B cell (primary cell): Measurements from ENCODE around the gene CABLES2. TPM values are rescaled to one million over a fixed set of nuclear protein-coding genes. Genes with fewer than 3 reads are reported as not detected.

ENCODE experiments used
- ATAC-seq: fragments of 200-7000 bp; cut with Tn5 transposase; one replicate; pipeline ENCODE4 v1.10.0; 2021; ENCODE audit warnings: low read depth, mild to moderate bottlenecking, moderate number of reproducible peaks, moderate library complexity
- CTCF ChIA-PET: fragments of 350-600 bp; sonication (Branson Sonifier 250); formaldehyde crosslinking; loops from one replicate; lab custom pipeline; 2021; ENCODE audit warnings: antibody characterized with exemption, inconsistent platforms; lab: Charles Lee
- POLR2A ChIA-PET: fragments of 350-600 bp; sonication (Branson Sonifier 250); formaldehyde crosslinking; loops from one replicate; lab custom pipeline; 2021; ENCODE audit warnings: antibody characterized with exemption; lab: Charles Lee
- DNase-seq: peaks from one replicate; pipeline ENCODE4 v3.0.0; 2013
- H2AFZ ChIP-seq: 2 replicates; pipeline ENCODE4 v1.6.1; 2012; ENCODE audit warnings: mild to moderate bottlenecking, low read depth, low read length; ENCODE audit not compliant: insufficient read depth, poor library complexity, severe bottlenecking
- H3K27ac ChIP-seq, 2 donors: 1 replicate in 1 of 2; 2 replicates in 1 of 2; pipeline ENCODE4 v1.5.1; 2012 to 2013; ENCODE audit warnings: low read length in 2 of 2, mild to moderate bottlenecking in 2 of 2, moderate library complexity in 1 of 2
- H3K27me3 ChIP-seq, 4 experiments: fragments of 200-600 bp in 1 of 4; sonication (generic) in 1 of 4; replicated peaks in 1 of 4; 1 replicate in 2 of 4; 2 replicates in 2 of 4; pipeline versions ENCODE4 v1.6.1 to v1.7.0; 2013 to 2016; ENCODE audit warnings: low read length in 3 of 4, mild to moderate bottlenecking in 2 of 4, mixed read lengths in 1 of 4, moderate library complexity in 1 of 4; ENCODE audit not compliant: insufficient read depth in 4 of 4, control insufficient read depth in 3 of 4; ENCODE audit errors: control extremely low read depth in 1 of 4
- H3K36me3 ChIP-seq, 2 experiments: replicated peaks in 1 of 2; 1 replicate in 1 of 2; 2 replicates in 1 of 2; pipeline versions ENCODE4 v1.6.1 to v1.7.1; 2013; ENCODE audit warnings: low read length in 1 of 2; ENCODE audit not compliant: insufficient read depth in 2 of 2, control insufficient read depth in 1 of 2; ENCODE audit errors: control extremely low read depth in 1 of 2, extremely low read depth in 1 of 2
- H3K4me1 ChIP-seq, 2 donors: fragments of 200-600 bp in 1 of 2; sonication (generic) in 1 of 2; 1 replicate in 1 of 2; 2 replicates in 1 of 2; pipeline versions ENCODE4 v1.5.1 to v1.6.1; 2013 to 2017; ENCODE audit warnings: low read length in 2 of 2; ENCODE audit not compliant: control insufficient read depth in 2 of 2, insufficient read depth in 2 of 2
- H3K4me2 ChIP-seq: replicated peaks from 2 replicates; pipeline ENCODE3; 2012; ENCODE audit warnings: mild to moderate bottlenecking, low read depth, low read length; ENCODE audit not compliant: poor library complexity, severe bottlenecking
- H3K4me3 ChIP-seq, 5 experiments: fragments of 200-600 bp in 1 of 5; sonication (generic) in 1 of 5; 1 replicate in 3 of 5; 2 replicates in 2 of 5; pipeline versions ENCODE4 v1.5.1 to v1.7.0; 2011 to 2016; ENCODE audit warnings: low read length in 4 of 5, mild to moderate bottlenecking in 4 of 5, low read depth in 2 of 5, control low read depth in 1 of 5, moderate library complexity in 1 of 5; ENCODE audit not compliant: insufficient read depth in 1 of 5; ENCODE audit errors: control extremely low read depth in 1 of 5, extremely low read depth in 1 of 5
- H3K79me2 ChIP-seq: fragments of 200-600 bp; sonication (generic); one replicate; pipeline ENCODE4 v1.6.0; 2016; ENCODE audit warnings: low read length; ENCODE audit not compliant: control insufficient read depth, insufficient read depth
- H3K9ac ChIP-seq: fragments of 200-600 bp; sonication (generic); 2 replicates; pipeline ENCODE4 v1.6.1; 2017; ENCODE audit warnings: mild to moderate bottlenecking, low read length, moderate library complexity
- H3K9me3 ChIP-seq, 3 donors: one replicate each; pipeline versions ENCODE4 v1.6.1 to v1.7.1; 2013; ENCODE audit warnings: low read length in 2 of 3; ENCODE audit not compliant: control insufficient read depth in 2 of 3, insufficient read depth in 1 of 3; ENCODE audit errors: control extremely low read depth in 1 of 3
- H4K20me1 ChIP-seq: 2 replicates; pipeline ENCODE4 v1.6.0; 2012; ENCODE audit warnings: mild to moderate bottlenecking, low read length; ENCODE audit not compliant: insufficient read depth, control insufficient read depth, poor library complexity, severe bottlenecking
- H3K27ac Mint-ChIP-seq: one replicate; pipeline ENCODE4 v1.8.0; 2021; ENCODE audit warnings: mixed read lengths
- H3K27me3 Mint-ChIP-seq: one replicate; pipeline ENCODE4 v1.8.0; 2021; ENCODE audit warnings: mixed read lengths
- H3K4me1 Mint-ChIP-seq: one replicate; pipeline ENCODE4 v1.8.0; 2021; ENCODE audit warnings: mixed read lengths
- H3K4me3 Mint-ChIP-seq: one replicate; pipeline ENCODE4 v1.8.0; 2021; ENCODE audit warnings: mixed read lengths
- H3K9me3 Mint-ChIP-seq: one replicate; pipeline ENCODE4 v1.8.0; 2022; ENCODE audit warnings: mixed read lengths; ENCODE audit not compliant: insufficient read depth
- EZH2 ChIP-seq: IDR thresholded peaks from 2 replicates; pipeline ENCODE4 v1.6.1; 2012; ENCODE audit warnings: borderline replicate concordance, low read depth, mild to moderate bottlenecking, moderate library complexity, low read length; ENCODE audit not compliant: insufficient read depth, poor library complexity, severe bottlenecking
- WGBS: methylation state at CpG from one replicate; pipeline ENCODE4 v1.1.5; 2013; ENCODE audit warnings: missing lambda C conversion rate; ENCODE audit not compliant: insufficient coverage; 5-methylcytosine and 5-hydroxymethylcytosine counted together
- intact Hi-C: fragments of 100-400 bp; cut with micrococcal nuclease; formaldehyde crosslinking; loops from one replicate; pipeline ENCODE4 v1.10.0; 2022
- polyA plus RNA-seq: library from polyadenylated mRNA; depleted of rRNA; stranded (reverse); fragments of >200 nt; gene quantifications from 2 replicates; pipeline ENCODE4 v1.2.3, GENCODE V29; 2012
- total RNA-seq, 2 donors: library from RNA; stranded (reverse); fragments of 120-200 nt in 1 of 2; gene quantifications; 1 replicate in 1 of 2; 2 replicates in 1 of 2; pipeline versions ENCODE4 v1.2.3 to v1.2.4, GENCODE V29; 2013 to 2022
- TF ChIP-seq, protein P1 (sequence below): fragments of 200-600 bp; IDR thresholded peaks from one replicate; pipeline ENCODE4 v1.8.0; 2022; ENCODE audit warnings: antibody characterized with exemption, mild to moderate bottlenecking

Gene CABLES2
- total and polyA plus RNA-seq, 2 donors (not counting 1 experiment from before 2014, with no cell fraction given), result 4.8 to 8.2 TPM

DNA sequence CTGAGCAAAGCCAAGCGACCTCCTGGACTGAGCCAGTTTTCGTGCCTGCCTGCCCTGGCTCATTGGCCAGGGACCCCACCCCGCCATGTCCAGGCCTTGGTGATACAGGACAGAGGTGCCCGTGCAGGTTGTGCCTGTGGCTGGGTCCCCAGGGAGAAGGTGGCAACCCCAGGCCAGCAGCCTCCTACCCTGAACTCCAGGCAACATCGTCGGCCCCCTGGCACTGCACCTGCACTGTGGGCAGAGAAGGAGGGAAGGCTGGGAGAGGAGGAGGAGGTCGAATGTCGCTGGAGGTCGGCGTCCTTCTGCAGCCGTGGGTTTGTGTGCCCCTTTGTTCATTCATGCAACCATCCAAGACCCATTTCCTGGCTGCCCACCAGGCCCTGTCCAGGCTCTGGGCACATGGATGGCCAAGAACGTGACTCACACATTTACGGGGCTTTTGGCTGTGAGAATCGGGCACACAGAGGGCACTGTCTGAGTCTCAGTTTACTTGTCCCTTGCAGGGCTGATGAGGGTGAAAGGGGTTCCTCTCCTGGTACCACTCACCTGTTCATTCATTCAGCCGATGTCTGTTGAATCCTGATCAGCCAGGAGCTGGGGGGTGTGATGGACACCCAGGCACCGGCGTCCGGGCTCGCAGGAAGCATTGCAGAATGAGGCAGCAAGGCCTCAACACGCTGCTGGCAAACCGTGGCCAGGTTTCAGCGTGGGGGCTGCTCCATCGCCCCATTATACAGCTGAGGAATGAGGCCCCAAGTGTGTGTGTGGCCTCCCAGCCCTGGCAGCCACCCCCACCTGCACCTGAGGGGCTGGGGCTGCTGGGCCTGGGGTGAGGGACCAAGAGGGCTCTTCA, 22.6 kb upstream of the CABLES2 start:
- peaks cover 0 to 7% (median 0%) of the 10 kb centered on the region in 3 donors for H3K9me3 ChIP-seq
- no peak overlapping the region for H3K4me3 ChIP-seq
- no peaks in the 10 kb centered on the region for H3K4me1 ChIP-seq
- H4K20me1 ChIP-seq, result no peaks in the 10 kb centered on the region
- DNase-seq (no peak), ATAC-seq (no peak)
- TF ChIP-seq, protein P1, sequence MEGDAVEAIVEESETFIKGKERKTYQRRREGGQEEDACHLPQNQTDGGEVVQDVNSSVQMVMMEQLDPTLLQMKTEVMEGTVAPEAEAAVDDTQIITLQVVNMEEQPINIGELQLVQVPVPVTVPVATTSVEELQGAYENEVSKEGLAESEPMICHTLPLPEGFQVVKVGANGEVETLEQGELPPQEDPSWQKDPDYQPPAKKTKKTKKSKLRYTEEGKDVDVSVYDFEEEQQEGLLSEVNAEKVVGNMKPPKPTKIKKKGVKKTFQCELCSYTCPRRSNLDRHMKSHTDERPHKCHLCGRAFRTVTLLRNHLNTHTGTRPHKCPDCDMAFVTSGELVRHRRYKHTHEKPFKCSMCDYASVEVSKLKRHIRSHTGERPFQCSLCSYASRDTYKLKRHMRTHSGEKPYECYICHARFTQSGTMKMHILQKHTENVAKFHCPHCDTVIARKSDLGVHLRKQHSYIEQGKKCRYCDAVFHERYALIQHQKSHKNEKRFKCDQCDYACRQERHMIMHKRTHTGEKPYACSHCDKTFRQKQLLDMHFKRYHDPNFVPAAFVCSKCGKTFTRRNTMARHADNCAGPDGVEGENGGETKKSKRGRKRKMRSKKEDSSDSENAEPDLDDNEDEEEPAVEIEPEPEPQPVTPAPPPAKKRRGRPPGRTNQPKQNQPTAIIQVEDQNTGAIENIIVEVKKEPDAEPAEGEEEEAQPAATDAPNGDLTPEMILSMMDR, result no peak
- no peak for TF ChIP-seq EZH2
- no peak overlapping the region for H3K9ac ChIP-seq
- POLR2A ChIA-PET, result no interaction called here
- no peaks in the 10 kb centered on the region for H3K4me1 Mint-ChIP-seq
- H3K36me3 ChIP-seq, result no peaks in the 10 kb centered on the region
- H3K27me3 ChIP-seq, result peaks cover 0 to 5% (median 0%) of the 10 kb centered on the region in 4 experiments
- H3K4me3 Mint-ChIP-seq, result no peak overlapping the region
- no peaks in the 10 kb centered on the region for H3K9me3 Mint-ChIP-seq
- H3K27me3 Mint-ChIP-seq, result peaks cover 29% of the 10 kb centered on the region
- no peaks in the 10 kb centered on the region for H3K79me2 ChIP-seq
- H2AFZ ChIP-seq, result no peak overlapping the region
- H3K27ac Mint-ChIP-seq, result no peak overlapping the region
- intact Hi-C loops, result no loop called here
- CTCF ChIA-PET, result interaction anchor here (0.9 kb wide), 1 partner anchor 28 kb away, joined by 3 read pairs; no protein-coding TSS in a partner anchor
- no peak overlapping the region for H3K27ac ChIP-seq
- WGBS, result 89% methylated on average over 16 of the region's 23 CpGs
- H3K4me2 ChIP-seq, result no peak overlapping the region
